SK-N-SH treated with all-trans-retinoic acid at 6 μM for 48 hours (cell line): ENCODE results near the gene CCDC102A.

Source experiments
- ARNTL ChIP-seq: fragments of 450-650 bp; formaldehyde crosslinking; IDR thresholded peaks from 2 replicates; pipeline ENCODE4 v1.5.0; 2020; ENCODE audit warnings: low read depth, mild to moderate bottlenecking, moderate library complexity, borderline replicate concordance
- PATZ1 ChIP-seq: fragments of 250-450 bp; sonication (Bioruptor Pico); IDR thresholded peaks from 2 replicates; pipeline ENCODE4 v1.8.0; 2020; ENCODE audit warnings: mild to moderate bottlenecking, moderate library complexity, borderline replicate concordance
- RARB ChIP-seq: fragments of 250-450 bp; sonication (Bioruptor Pico); IDR thresholded peaks from 2 replicates; pipeline ENCODE4 v1.8.0; 2021; ENCODE audit warnings: mild to moderate bottlenecking, moderate library complexity
- SNAI2 ChIP-seq: fragments of 250-450 bp; sonication (Bioruptor Pico); IDR thresholded peaks from 2 replicates; pipeline ENCODE4 v1.5.0; 2020; ENCODE audit warnings: mild to moderate bottlenecking, moderate library complexity
- ZFP3 ChIP-seq: fragments of 250-450 bp; sonication (Bioruptor Pico); IDR thresholded peaks from 2 replicates; pipeline ENCODE4 v1.5.0; 2020; ENCODE audit warnings: mild to moderate bottlenecking, moderate library complexity

- TF ChIP-seq ARNTL: no peak
- TF ChIP-seq PATZ1: no peak
- no peak for TF ChIP-seq ZFP3
- TF ChIP-seq RARB (CRISPR knock-in tag): no peak
- no peak for TF ChIP-seq SNAI2 (CRISPR knock-in tag)
These were observed 34.1 kb upstream of the CCDC102A start for GRCh38 chr16:57570301-57571070.
